Measurements from ENCODE around the gene PSMD9. TPM values are rescaled to one million over a fixed set of nuclear protein-coding genes. Genes with fewer than 3 reads are reported as not detected.
A peak's percentile ranks its signal among the peaks of the same experiment; 100 is the strongest.

Gene PSMD9
- total RNA-seq, 1 experiment from 2014 or later: 36.2 TPM

GRCh38 chr12:121857322-121858246 lies 31.0 kb upstream of the PSMD9 start:
- no peak overlapping the region for H3K4me3 Mint-ChIP-seq
- CTCF ChIA-PET: interaction anchor here (1.4 to 1.8 kb wide), 2 partner anchors 46 to 63 kb away, joined by 4 to 6 read pairs; no protein-coding TSS in a partner anchor
- TF ChIP-seq GABPB1 (CRISPR knock-in tag; IDR thresholded peaks at IDR 0.05): peak; percentile 89
- TF ChIP-seq, protein P1, sequence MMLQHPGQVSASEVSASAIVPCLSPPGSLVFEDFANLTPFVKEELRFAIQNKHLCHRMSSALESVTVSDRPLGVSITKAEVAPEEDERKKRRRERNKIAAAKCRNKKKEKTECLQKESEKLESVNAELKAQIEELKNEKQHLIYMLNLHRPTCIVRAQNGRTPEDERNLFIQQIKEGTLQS (CRISPR knock-in tag; conservative IDR thresholded peaks at IDR 0.05): no peak
- TF ChIP-seq, protein P2, sequence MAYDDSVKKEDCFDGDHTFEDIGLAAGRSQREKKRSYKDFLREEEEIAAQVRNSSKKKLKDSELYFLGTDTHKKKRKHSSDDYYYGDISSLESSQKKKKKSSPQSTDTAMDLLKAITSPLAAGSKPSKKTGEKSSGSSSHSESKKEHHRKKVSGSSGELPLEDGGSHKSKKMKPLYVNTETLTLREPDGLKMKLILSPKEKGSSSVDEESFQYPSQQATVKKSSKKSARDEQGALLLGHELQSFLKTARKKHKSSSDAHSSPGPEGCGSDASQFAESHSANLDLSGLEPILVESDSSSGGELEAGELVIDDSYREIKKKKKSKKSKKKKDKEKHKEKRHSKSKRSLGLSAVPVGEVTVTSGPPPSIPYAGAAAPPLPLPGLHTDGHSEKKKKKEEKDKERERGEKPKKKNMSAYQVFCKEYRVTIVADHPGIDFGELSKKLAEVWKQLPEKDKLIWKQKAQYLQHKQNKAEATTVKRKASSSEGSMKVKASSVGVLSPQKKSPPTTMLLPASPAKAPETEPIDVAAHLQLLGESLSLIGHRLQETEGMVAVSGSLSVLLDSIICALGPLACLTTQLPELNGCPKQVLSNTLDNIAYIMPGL (CRISPR knock-in tag; IDR thresholded peaks at IDR 0.05): no peak
- peak; percentile 34 for ATAC-seq
- H3K9me3 Mint-ChIP-seq: no peaks in the 10 kb centered on the region
- DNase-seq (ENCODE audit: low spot score): no peak
- H3K27ac Mint-ChIP-seq: 0 out of 2 replicates have a peak overlapping the region, but pooled peaks have one; percentile 15
- POLR2A ChIA-PET: no interaction called here
- H3K36me3 Mint-ChIP-seq: no peaks in the 10 kb centered on the region
- no peaks in the 10 kb centered on the region for H3K27me3 Mint-ChIP-seq (ENCODE audit: low read depth)
- H3K4me1 Mint-ChIP-seq: peaks cover 15% of the 10 kb centered on the region

- H3K27me3 Mint-ChIP-seq (ENCODE audit: low read depth): no peaks in the 10 kb centered on the region
- H3K4me3 Mint-ChIP-seq: no peak overlapping the region
- no peak for DNase-seq (ENCODE audit: low spot score)
- ChIA-PET POLR2A (no interaction called here), CTCF (interaction anchor here (1.2 to 1.8 kb wide), 2 partner anchors 46 to 63 kb away, joined by 6 read pairs; no protein-coding TSS in a partner anchor)
- peaks cover 15% of the 10 kb centered on the region for H3K4me1 Mint-ChIP-seq
- H3K36me3 Mint-ChIP-seq: no peaks in the 10 kb centered on the region
- H3K27ac Mint-ChIP-seq: peak overlapping the region; percentile 37; the same call in 1 of the 2 replicates
- no peak for ATAC-seq
- TF ChIP-seq, protein P3, sequence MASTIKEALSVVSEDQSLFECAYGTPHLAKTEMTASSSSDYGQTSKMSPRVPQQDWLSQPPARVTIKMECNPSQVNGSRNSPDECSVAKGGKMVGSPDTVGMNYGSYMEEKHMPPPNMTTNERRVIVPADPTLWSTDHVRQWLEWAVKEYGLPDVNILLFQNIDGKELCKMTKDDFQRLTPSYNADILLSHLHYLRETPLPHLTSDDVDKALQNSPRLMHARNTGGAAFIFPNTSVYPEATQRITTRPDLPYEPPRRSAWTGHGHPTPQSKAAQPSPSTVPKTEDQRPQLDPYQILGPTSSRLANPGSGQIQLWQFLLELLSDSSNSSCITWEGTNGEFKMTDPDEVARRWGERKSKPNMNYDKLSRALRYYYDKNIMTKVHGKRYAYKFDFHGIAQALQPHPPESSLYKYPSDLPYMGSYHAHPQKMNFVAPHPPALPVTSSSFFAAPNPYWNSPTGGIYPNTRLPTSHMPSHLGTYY (CRISPR knock-in tag; IDR thresholded peaks at IDR 0.05): no peak
- TF ChIP-seq AR (CRISPR knock-in tag; IDR thresholded peaks at IDR 0.05) (no peak), ZNF416 (CRISPR knock-in tag; IDR thresholded peaks at IDR 0.05) (no peak), IRF2 (CRISPR knock-in tag; IDR thresholded peaks at IDR 0.05; ENCODE audit: borderline replicate concordance, low read depth) (no peak), TCF7 (CRISPR knock-in tag; IDR thresholded peaks at IDR 0.05; ENCODE audit: low read depth) (no peak), RORB (CRISPR knock-in tag; IDR thresholded peaks at IDR 0.05) (no peak), HMGA2 (CRISPR knock-in tag; IDR thresholded peaks at IDR 0.05) (no peak)
- TF ChIP-seq, protein P4, sequence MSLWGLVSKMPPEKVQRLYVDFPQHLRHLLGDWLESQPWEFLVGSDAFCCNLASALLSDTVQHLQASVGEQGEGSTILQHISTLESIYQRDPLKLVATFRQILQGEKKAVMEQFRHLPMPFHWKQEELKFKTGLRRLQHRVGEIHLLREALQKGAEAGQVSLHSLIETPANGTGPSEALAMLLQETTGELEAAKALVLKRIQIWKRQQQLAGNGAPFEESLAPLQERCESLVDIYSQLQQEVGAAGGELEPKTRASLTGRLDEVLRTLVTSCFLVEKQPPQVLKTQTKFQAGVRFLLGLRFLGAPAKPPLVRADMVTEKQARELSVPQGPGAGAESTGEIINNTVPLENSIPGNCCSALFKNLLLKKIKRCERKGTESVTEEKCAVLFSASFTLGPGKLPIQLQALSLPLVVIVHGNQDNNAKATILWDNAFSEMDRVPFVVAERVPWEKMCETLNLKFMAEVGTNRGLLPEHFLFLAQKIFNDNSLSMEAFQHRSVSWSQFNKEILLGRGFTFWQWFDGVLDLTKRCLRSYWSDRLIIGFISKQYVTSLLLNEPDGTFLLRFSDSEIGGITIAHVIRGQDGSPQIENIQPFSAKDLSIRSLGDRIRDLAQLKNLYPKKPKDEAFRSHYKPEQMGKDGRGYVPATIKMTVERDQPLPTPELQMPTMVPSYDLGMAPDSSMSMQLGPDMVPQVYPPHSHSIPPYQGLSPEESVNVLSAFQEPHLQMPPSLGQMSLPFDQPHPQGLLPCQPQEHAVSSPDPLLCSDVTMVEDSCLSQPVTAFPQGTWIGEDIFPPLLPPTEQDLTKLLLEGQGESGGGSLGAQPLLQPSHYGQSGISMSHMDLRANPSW (CRISPR knock-in tag; conservative IDR thresholded peaks at IDR 0.05; ENCODE audit: low read depth): no peak
- TF ChIP-seq, protein P2 (CRISPR knock-in tag; IDR thresholded peaks at IDR 0.05): no peak
- no peaks in the 10 kb centered on the region for H3K9me3 Mint-ChIP-seq
Observed at GRCh38 chr12:121858318-121858661, 30.3 kb upstream of the PSMD9 start.

All from WTC11 (cell line).